GM18867 (cell line): ENCODE data around the gene RGR.
A peak's percentile ranks its signal among the peaks of the same experiment; 100 is the strongest.

ENCODE experiments used
- ATAC-seq: cut with Tn5 transposase; IDR thresholded peaks from one replicate; pipeline ENCODE4 v1.9.1; 2021; ENCODE audit warnings: mild to moderate bottlenecking, moderate library complexity; ENCODE audit not compliant: unreplicated experiment

The RGR gene

DNA sequence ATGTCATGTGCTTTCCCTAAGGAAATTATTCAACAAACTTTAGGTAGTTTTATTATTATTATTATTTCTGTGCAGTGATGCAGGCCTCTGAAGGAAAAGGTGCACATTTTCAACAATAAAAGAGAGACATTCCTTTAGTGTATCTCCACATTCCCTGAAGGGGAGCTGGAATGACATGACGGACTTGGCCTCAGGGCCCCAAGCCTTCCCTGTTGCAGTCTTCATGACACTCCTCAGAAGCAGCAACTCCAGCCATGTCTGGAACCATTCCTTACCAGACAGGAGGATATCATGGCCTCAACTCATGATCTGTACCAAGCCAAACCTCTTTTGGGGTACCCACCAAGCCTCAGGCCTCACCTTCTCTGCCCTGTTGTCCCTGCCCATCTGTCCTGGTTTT, 48.3 kb downstream of the RGR start:
- no peak for ATAC-seq

DNA sequence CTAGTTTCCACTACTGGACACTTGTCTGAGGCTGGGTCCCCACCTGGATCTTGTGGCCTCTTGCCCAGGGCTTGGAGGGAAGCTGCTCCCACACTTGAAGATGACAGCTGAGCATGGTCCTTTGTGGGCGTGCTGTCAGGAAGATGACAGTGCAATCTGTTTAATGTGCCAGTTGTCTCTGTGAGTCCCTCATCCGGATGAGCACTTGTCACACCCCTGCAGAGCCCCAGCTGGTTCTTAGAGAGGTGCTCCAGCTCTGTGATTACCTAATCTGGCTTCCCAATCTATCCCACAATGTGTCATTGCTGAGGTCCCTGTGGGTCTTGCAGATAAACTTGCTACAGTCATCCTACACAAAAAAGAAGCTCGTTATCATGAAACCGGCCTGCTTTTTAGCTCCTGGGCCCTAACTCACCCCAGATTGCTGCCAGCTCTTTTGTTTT, 48.7 kb downstream of the RGR start:
- ATAC-seq, result no peak

DNA sequence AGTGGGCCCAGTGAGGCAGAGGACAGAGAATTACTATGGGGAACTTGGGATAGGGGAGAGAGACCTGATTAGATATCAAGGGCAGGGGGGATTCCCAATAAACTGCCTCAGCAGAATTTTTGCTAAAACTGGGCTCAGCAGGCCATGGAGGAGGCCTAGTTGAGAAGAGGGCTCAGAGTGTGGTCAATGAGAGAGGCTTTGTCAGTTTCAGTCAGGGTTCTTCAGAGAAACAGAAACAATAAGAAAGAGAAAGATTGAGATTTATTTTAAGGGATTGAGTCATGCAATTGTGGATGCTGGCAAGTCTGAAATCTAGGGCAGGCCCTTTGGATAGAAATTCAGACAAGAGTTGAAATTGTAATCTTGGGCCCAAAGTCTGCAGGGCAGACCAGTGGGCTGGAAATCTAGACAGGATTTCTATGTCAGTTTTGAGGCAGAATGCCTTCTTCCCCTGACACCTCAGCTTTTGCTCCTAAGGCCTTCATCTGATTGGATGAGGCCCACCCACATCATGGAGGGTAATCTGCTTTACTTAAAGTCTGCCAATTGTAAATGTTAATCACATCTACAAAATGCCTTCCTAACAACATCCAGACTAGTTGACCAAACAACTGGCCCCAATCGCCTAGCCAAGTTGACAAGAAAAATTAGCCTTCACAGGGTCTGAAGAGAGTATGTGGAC, 50.1 kb downstream of the RGR start:
- peak; percentile 74 for ATAC-seq

DNA sequence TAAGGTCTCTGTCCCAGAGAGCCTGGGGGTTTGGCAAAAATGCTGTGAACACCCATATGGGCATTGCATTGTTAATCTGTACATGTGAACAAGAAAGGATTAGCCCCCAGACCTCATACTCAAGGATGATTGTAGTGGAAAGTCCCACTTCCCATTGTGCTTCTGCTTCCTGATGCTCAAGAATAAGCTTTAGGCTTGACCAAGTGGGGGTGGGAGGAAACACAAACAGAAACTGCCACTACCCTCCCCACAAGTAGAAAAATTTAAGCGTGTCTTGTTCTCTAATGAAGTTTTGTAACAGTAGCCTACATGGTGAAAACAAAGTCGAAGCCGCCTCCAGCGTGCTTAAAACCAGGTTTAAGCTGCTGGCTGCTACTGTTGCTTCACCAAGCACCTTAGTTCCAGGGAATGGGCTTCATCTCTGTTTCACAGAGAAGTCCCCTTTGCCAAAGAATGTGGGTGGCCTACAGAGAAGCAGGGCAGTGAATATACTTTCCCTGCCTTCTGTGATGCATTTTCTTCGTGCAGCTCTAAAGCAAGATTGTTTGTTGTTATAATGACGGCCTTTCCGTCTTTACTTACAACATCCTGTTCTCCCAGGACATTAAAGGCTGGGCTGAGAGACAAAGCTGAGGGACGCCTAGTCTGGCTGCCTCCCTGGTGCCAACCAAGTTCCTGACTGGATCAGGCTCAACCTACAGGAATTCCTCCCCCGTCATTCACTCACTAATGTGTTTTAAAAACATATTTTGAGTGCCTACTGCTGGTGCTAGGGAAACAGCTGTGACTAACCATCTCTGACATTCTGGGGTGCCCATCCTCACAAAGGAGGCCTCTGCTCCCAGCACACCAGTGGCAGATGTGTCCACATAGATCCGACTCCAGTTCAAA, 51.5 kb downstream of the RGR start:
- no peak for ATAC-seq

DNA sequence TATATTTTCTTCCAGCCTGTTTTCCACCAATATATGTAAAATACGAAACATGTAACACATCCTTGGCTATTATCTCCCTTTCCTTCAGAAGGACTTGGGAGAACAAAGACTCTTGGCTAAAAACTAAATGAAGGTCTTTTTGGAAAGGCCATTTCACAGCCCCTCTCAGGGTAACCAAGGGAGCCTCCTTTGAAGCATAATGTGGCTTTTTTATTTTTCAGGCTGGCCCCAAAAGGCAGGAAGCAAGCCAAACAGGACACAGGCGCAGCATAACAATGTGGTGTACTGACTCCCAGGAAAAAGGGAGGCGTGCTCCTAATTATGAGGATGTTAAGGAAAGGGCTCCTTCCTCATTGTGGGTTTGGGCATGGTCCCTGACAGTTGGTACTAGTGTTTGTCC, 53.2 kb downstream of the RGR start:
- ATAC-seq, result no peak

DNA sequence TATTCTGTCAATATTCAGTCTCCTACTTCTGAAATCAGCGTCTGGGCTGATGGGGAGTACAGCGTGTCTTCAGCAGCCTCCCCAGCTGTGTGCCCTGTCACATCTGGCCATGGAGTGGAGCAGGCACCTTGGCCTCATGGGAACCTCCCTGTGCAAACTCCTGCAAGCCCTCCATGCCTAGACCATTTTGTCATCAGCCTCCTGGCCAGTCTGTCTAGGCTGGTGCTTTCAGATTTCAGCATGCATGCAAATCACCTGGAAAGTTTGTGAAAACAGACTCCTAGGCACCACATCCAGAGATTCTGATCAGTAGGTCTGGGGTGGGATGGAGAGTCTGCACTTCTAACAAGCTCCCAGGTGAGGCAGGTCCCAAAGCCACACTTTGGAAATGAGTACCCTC, 57.4 kb downstream of the RGR start:
- ATAC-seq, result no peak

DNA sequence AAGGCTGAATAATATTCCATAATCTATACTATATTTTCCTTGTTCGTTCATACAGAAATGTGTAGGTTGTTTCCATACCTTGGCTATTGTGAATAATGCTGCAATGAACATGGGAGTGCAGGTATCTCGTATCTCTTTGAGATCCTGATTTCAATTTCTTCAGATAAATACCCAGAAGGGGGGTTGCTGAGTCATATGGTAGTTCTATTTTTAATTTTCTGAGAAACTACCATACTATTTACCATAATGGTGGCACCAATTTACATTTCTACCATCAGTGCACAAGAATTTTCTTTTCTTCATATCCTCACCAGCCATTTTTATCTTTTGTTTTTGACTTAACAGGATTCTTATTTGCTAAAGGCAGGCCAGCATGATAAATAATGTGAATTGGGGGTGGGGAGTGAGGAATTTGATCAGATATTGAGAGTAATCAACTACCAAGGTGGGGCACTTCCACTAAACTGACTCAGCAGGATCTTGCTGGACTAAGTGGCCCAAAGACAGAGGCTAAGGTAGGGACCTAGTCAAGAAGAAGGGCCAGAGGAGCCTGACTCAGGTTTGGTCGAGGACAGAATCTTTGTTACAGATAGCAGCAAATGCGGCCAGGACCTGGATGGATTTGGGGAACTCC, 62.0 kb downstream of the RGR start:
- ATAC-seq, result no peak

DNA sequence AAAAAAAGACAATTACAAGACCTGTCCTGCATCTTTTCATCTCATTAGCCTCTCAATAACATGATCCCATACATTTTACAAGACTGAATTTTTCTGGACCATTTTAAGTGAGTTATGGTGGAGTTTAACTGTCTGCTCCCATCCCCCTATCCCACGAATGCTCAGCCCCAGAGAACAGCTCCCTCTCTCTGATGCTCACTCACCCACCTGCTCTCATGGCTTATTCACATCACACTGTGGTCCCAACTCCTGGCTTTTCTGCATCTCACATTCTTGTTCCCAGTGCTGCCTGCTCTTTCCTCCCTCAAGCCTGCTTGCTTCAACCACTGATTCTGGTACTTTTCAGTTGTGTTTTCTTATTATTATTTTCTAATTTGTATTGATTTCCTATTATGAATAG, 63.2 kb downstream of the RGR start:
- ATAC-seq, result no peak

DNA sequence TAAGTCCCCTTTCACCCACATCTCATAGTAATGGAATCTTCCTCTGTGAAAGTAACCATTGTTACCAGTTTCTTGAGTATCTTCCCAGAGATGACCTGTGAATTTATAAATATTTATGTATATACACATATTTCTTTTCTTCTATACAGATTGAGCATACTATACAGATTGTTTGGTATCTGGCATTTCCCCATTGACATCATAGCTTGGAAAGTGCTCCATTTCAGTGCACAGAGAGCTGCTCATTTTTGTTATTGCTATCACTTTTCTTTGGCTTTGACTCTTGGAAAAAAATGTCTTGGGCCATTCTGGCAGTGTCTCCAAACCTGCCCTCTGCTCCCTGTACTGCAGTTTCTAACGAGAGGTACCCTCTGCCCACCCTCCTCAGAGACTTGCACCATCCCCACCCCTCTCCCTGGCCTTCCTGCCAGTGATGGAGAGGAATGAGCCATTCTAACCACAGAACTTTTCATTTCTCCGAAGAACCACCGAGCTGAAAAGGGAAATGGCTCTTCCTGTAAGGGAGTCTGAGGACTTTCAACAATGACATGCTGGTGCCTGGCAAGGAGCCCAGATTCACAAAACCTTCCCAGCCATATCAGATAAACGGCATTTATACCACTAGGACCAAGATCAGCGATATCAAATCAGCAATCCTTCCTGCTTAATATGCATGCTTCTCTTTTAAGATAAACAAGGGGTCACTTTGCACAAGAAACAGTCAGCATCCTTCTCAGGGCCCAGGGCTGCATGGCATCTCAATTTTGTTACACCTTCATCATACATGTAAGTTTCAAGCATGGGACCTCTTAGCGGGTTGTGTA, 63.8 kb downstream of the RGR start:
- ATAC-seq, result no peak
